ENCODE results near the gene DENND6B. TPM values are rescaled to one million over a fixed set of nuclear protein-coding genes. Genes with fewer than 3 reads are reported as not detected.

Gene DENND6B
- total and polyA plus RNA-seq, 2 of the 13 experiments (the other 11 are each of a cell fraction or from before 2014, with no cell fraction given), result 0.95 to 3.8 TPM

- TF ChIP-seq, protein P1, sequence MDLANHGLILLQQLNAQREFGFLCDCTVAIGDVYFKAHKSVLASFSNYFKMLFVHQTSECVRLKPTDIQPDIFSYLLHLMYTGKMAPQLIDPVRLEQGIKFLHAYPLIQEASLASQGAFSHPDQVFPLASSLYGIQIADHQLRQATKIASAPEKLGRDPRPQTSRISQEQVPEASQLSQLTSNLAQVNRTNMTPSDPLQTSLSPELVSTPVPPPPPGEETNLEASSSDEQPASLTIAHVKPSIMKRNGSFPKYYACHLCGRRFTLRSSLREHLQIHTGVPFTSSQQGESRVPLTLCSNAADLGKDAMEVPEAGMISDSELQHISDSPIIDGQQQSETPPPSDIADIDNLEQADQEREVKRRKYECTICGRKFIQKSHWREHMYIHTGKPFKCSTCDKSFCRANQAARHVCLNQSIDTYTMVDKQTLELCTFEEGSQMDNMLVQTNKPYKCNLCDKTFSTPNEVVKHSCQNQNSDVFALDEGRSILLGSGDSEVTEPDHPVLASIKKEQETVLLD (CRISPR knock-in tag; IDR thresholded peaks at IDR 0.05; ENCODE audit: low read depth), result peak; percentile 31; the same call in 1 of the 2 replicates
Observed at GRCh38 chr22:50306753-50307749, 19.8 kb downstream of the DENND6B start, which contains the start of gene PLXNB2 (continued).

DNA sequence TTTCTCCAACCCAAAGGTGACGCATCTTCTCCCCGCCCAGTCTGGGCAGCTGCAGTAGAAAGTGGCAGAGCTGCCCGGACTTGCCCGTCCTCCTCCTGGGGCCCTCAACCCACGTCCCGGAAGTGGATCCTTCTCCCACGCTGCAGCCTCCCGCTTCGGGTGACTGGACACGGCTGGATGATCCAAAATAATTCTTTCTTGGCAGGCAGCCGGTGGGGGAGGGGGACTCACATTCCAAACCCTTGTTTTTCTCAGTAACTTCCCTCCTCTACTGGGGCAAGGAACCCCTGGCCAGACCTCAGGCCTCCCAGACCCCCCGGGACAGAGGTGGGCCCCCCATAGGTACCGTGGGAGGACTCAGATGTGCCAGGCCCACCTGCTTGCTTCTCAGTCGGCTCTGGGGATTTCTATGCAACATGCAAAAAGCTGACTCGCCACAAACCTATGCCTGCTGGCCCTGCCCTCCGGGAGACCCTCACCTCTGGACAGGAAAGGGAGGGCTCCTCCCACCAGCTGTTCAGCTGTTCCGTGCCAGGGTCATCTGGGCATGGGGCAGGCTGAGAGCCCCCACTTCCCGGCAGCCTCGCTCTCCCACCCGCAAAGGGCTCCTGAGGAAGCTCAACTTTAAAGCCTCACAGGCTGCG lies 20.8 kb downstream of the DENND6B start:
- Histone ChIP-seq H3K9ac (ENCODE audit: insufficient read depth, low read depth, low read length) (peak overlapping the region; percentile 90), H4K20me1 (ENCODE audit: insufficient read depth, low read length) (no peaks in the 10 kb centered on the region; the same call in 1 of the 2 replicates), H3K27me3 (ENCODE audit: control insufficient read depth in 1 of 2, insufficient read depth in 2 of 2, low read length in 2 of 2) (no peaks in the 10 kb centered on the region), H3K4me3 (replicated peaks in 1 of 3; ENCODE audit: insufficient read depth in 1 of 3, low read depth in 2 of 3, low read length in 3 of 3) (peak overlapping the region; percentile 90 to 95 (median 95)), H3K4me1 (ENCODE audit: insufficient read depth, low read length) (peaks cover 82% of the 10 kb centered on the region), H3K9me3 (ENCODE audit: low read length) (no peaks in the 10 kb centered on the region), H3K79me2 (ENCODE audit: insufficient read depth, low read length) (peaks cover 56% of the 10 kb centered on the region), H3K4me2 (ENCODE audit: low read depth, low read length) (peak overlapping the region; percentile 90), H2AFZ (ENCODE audit: low read length) (no peak overlapping the region), H3K36me3 (replicated peaks in 1 of 2; ENCODE audit: control insufficient read depth in 1 of 2, insufficient read depth in 2 of 2, low read length in 2 of 2) (peaks cover 0 to 2% of the 10 kb centered on the region in 2 experiments; a peak in 1 of 5 replicates), H3K27ac (ENCODE audit: extremely low read length, insufficient read depth, low read length) (peak overlapping the region; percentile 67)
- ATAC-seq (no peak), FAIRE-seq (peak; percentile 26), DNase-seq (ENCODE audit: low spot score) (no peak)
- TSS peak; percentile 74 for BruUV-seq (replicated peaks)
- in situ Hi-C loops (cut with HindIII; ENCODE audit: extremely low pct_ligation_motif_present, low pct_unique_long_range_greater_than_20kb) (no loop called here), intact Hi-C loops (cut with micrococcal nuclease; ENCODE audit: unreplicated experiment) (no loop called here)
- ChIA-PET POLR2A (interaction anchor here (0.9 to 6.7 kb wide), 8 partner anchors 9 to 167 kb away, joined by 3 to 126 read pairs (median 7); partner anchors contain the start of gene MAPK12), CTCF (ENCODE audit: low intra/inter-chr PET ratio, low total read pairs) (interaction anchor here (1.4 kb wide), 1 partner anchor 30 kb away, joined by 4 read pairs; no protein-coding TSS in a partner anchor)
- WGBS (ENCODE audit: low lambda C conversion rate), result 0% methylated on average over 6 of the region's 21 CpGs
- TF ChIP-seq ZNF350 (CRISPR knock-in tag; IDR thresholded peaks at IDR 0.05; ENCODE audit: borderline replicate concordance, low read depth), result 0 out of 2 replicates have a peak, but pooled peaks have one; percentile 27
- TF ChIP-seq MAFF (IDR thresholded peaks at IDR 0.05; ENCODE audit: low read depth, low read length), result peak; percentile 49; the same call in 1 of the 2 replicates
- TF ChIP-seq SSRP1 (CRISPR knock-in tag; IDR thresholded peaks at IDR 0.05), result no peak
- no peak for TF ChIP-seq MEIS2 (CRISPR knock-in tag; IDR thresholded peaks at IDR 0.05)
- TF ChIP-seq ZNF431 (CRISPR knock-in tag; IDR thresholded peaks at IDR 0.05; ENCODE audit: borderline replicate concordance, low read depth), result no peak
- 0 out of 2 replicates have a peak, but pooled peaks have one; percentile 28 for TF ChIP-seq SOX5 (CRISPR knock-in tag; IDR thresholded peaks at IDR 0.05; ENCODE audit: borderline replicate concordance)
- TF ChIP-seq KAT7 (CRISPR knock-in tag; IDR thresholded peaks at IDR 0.05; ENCODE audit: borderline replicate concordance), result no peak
- TF ChIP-seq ZGPAT (CRISPR knock-in tag; IDR thresholded peaks at IDR 0.05), result no peak
- TF ChIP-seq ARNT (IDR thresholded peaks at IDR 0.05), result no peak
- no peak for TF ChIP-seq SNAPC4 (CRISPR knock-in tag; IDR thresholded peaks at IDR 0.05)
- no peak for TF ChIP-seq CEBPG (CRISPR knock-in tag; IDR thresholded peaks at IDR 0.05)

Data from HepG2 (cell line).